Measurements from ENCODE around the gene ACTG2. TPM values are rescaled to one million over a fixed set of nuclear protein-coding genes. Genes with fewer than 3 reads are reported as not detected.

Gene ACTG2
- total and polyA plus RNA-seq, 10 donors: 0.60 to 17.6 (median 4.3) TPM

GRCh38 chr2:73947412-73948018 lies 54.7 kb downstream of the ACTG2 start:
- TF ChIP-seq POLR2AphosphoS5 (IDR thresholded peaks at IDR 0.05) (no peak), POLR2A (IDR thresholded peaks at IDR 0.05) (no peak), CTCF (IDR thresholded peaks at IDR 0.05 in 8 of 11, conservative IDR thresholded peaks at IDR 0.05 in 3 of 11) (no peak)
- DNase-seq: no peak
- Histone ChIP-seq H3K9me3 (no peaks in the 10 kb centered on the region), H3K27ac (peak overlapping the region in 2 of 8 donors; percentile 76 to 78), H3K4me3 (no peak overlapping the region), H3K36me3 (peaks cover 2 to 100% (median 60%) of the 10 kb centered on the region in 6 donors), H3K27me3 (replicated peaks in 1 of 7) (no peaks in the 10 kb centered on the region), H3K4me1 (peaks cover 0 to 78% (median 35%) of the 10 kb centered on the region in 6 donors)
- intact Hi-C loops (cut with DNase I; ENCODE audit: low total_unique reads): no loop called here
- 74 to 87% (median 82%) methylated on average over 5 of the region's 5 CpGs for WGBS, 5 donors

- Histone ChIP-seq H3K4me1 (peaks cover 0 to 74% (median 30%) of the 10 kb centered on the region in 6 donors), H3K9me3 (no peaks in the 10 kb centered on the region), H3K4me3 (no peak overlapping the region), H3K36me3 (peaks cover 0 to 100% (median 77%) of the 10 kb centered on the region in 6 donors), H3K27me3 (replicated peaks in 1 of 7) (no peaks in the 10 kb centered on the region), H3K27ac (peak overlapping the region in 3 of 8 donors; percentile 73 to 78 (median 76))
- no peak for TF ChIP-seq CTCF (IDR thresholded peaks at IDR 0.05 in 8 of 11, conservative IDR thresholded peaks at IDR 0.05 in 3 of 11)
- no peak for TF ChIP-seq POLR2A (IDR thresholded peaks at IDR 0.05)
- no peak for DNase-seq
- intact Hi-C loops (cut with DNase I; ENCODE audit: low total_unique reads): no loop called here
Observed at GRCh38 chr2:73949802-73950201, 57.0 kb downstream of the ACTG2 start.

- Histone ChIP-seq H3K27me3 (replicated peaks in 1 of 7) (no peaks in the 10 kb centered on the region), H3K4me1 (peaks cover 0 to 56% (median 28%) of the 10 kb centered on the region in 6 donors), H3K9me3 (no peaks in the 10 kb centered on the region), H3K36me3 (peaks cover 0 to 100% (median 78%) of the 10 kb centered on the region in 6 donors), H3K27ac (peak overlapping the region in 1 of 8 donors; percentile 48), H3K4me3 (no peak overlapping the region)
- intact Hi-C loops (cut with DNase I; ENCODE audit: low total_unique reads): no loop called here
- DNase-seq: no peak
- WGBS, 5 donors: 74 to 93% (median 84%) methylated on average over 12 of the region's 12 CpGs
- TF ChIP-seq POLR2AphosphoS5 (IDR thresholded peaks at IDR 0.05) (peak in 1 of 3 donors; percentile 58), POLR2A (IDR thresholded peaks at IDR 0.05) (no peak), CTCF (IDR thresholded peaks at IDR 0.05 in 8 of 11, conservative IDR thresholded peaks at IDR 0.05 in 3 of 11) (no peak)
Observed at GRCh38 chr2:73952499-73953446, 60.0 kb downstream of the ACTG2 start.

All from spleen (tissue), 11 donors.